K562 (cell line): Measurements from ENCODE around the gene HDAC1. TPM values are rescaled to one million over a fixed set of nuclear protein-coding genes. Genes with fewer than 3 reads are reported as not detected.

ENCODE experiments used
- ATAC-seq: fragments of 200-7000 bp; cut with Tn5 transposase; 3 replicates; pipeline ENCODE4 v1.9.1; 2020; ENCODE audit warnings: moderate library complexity
- BruUV-seq: library from RNA; stranded (reverse); fragments of 400-500 nt; replicated peaks from 2 replicates; lab custom pipeline; 2021; lab: Mats Ljungman, UMichigan
- CTCF ChIA-PET: fragments of 300-600 bp; formaldehyde crosslinking; extraction: SDS; loops from one replicate; lab custom pipeline; 2021; ENCODE audit warnings: low intra/inter-chr PET ratio; lab: Yijun Ruan, JAX
- POLR2A ChIA-PET: fragments of 300-600, 350-650 bp; sonication (Branson Sonifier 250); formaldehyde crosslinking; extraction: SDS; loops from one replicate; lab custom pipeline; 2021; ENCODE audit warnings: antibody characterized with exemption, inconsistent platforms; lab: Yijun Ruan, JAX
- DNase-seq, 4 experiments: peaks; one replicate each; pipeline versions ENCODE4 v3.0.0 to v3.0.0-alpha.2; 2011 to 2018; ENCODE audit warnings: low spot score in 3 of 4, mixed read lengths in 3 of 4; ENCODE audit errors: extremely low read depth in 1 of 4
- FAIRE-seq: peaks from 2 replicates; lab custom pipeline; 2011; peaks lifted over from hg19 to GRCh38; lab: Jason Lieb, UNC
- H2AFZ ChIP-seq: 2 replicates; pipeline ENCODE4 v1.6.0; 2011; ENCODE audit warnings: low read depth, low read length, control low read depth, inconsistent platforms
- H3K27ac ChIP-seq: fragments of 200-600 bp; 3 replicates; pipeline ENCODE4 v1.8.0; 2011; ENCODE audit warnings: low read depth, mild to moderate bottlenecking, control low read depth, inconsistent platforms, low read length, moderate library complexity, mixed read lengths; ENCODE audit errors: extremely low read depth
- H3K27me3 ChIP-seq, 2 experiments: fragments of 300-600 bp in 1 of 2; 2 replicates in 1 of 2; 3 replicates in 1 of 2; pipeline versions ENCODE4 v1.6.0 to v1.8.0; 2011; ENCODE audit warnings: inconsistent platforms in 2 of 2, low read length in 2 of 2, mild to moderate bottlenecking in 1 of 2, mixed read lengths in 1 of 2, moderate library complexity in 1 of 2; ENCODE audit not compliant: control insufficient read depth in 2 of 2, insufficient read depth in 2 of 2
- H3K36me3 ChIP-seq: fragments of 300-600 bp; 3 replicates; pipeline ENCODE4 v1.8.0; 2011; ENCODE audit warnings: mild to moderate bottlenecking, low read length, inconsistent platforms; ENCODE audit not compliant: control insufficient read depth, insufficient read depth
- H3K4me1 ChIP-seq, 2 experiments: fragments of 200-600 bp in 1 of 2; replicated peaks in 1 of 2; 2 replicates in 1 of 2; 3 replicates in 1 of 2; pipeline versions ENCODE4 v1.5.1 to v1.8.0; 2011; ENCODE audit warnings: inconsistent platforms in 2 of 2, low read length in 2 of 2, mild to moderate bottlenecking in 1 of 2, mixed read lengths in 1 of 2, moderate library complexity in 1 of 2; ENCODE audit not compliant: control insufficient read depth in 2 of 2, insufficient read depth in 2 of 2
- H3K4me2 ChIP-seq: 2 replicates; pipeline ENCODE4 v1.6.1; 2011; ENCODE audit warnings: low read length, control low read depth, inconsistent platforms, mixed read lengths; ENCODE audit not compliant: insufficient read depth
- H3K4me3 ChIP-seq: fragments of 200-600 bp; sonication (generic), shearing (Covaris generic); 2 replicates; pipeline ENCODE4 v1.5.1; 2016; ENCODE audit warnings: control low read depth, inconsistent platforms
- H3K79me2 ChIP-seq: fragments of 200-600 bp; 3 replicates; pipeline ENCODE4 v1.8.0; 2011; ENCODE audit warnings: low read length, inconsistent platforms; ENCODE audit not compliant: control insufficient read depth, insufficient read depth
- H3K9ac ChIP-seq, 2 experiments: 2 replicates each; pipeline versions ENCODE4 v1.6.0 to v1.6.1; 2011; ENCODE audit warnings: low read depth in 2 of 2, low read length in 2 of 2, control low read depth in 1 of 2, inconsistent platforms in 1 of 2, mild to moderate bottlenecking in 1 of 2, mixed read lengths in 1 of 2; ENCODE audit not compliant: insufficient read depth in 1 of 2
- H3K9me1 ChIP-seq: one replicate; pipeline ENCODE4 v1.6.0; 2011; ENCODE audit warnings: inconsistent platforms, mild to moderate bottlenecking, low read length, moderate library complexity; ENCODE audit not compliant: control insufficient read depth, insufficient read depth
- H3K9me3 ChIP-seq: replicated peaks from 2 replicates; pipeline ENCODE4 v1.5.1; 2011; ENCODE audit warnings: low read depth, low read length, inconsistent platforms; ENCODE audit not compliant: control insufficient read depth, insufficient read depth
- H4K20me1 ChIP-seq: replicated peaks from 2 replicates; pipeline ENCODE4 v1.6.1; 2011; ENCODE audit warnings: low read length, inconsistent platforms, mixed read lengths; ENCODE audit not compliant: control insufficient read depth, insufficient read depth
- GABPA ChIP-seq: fragments of 200-800 bp; sonication (Bioruptor generic); conservative IDR thresholded peaks from 2 replicates; pipeline ENCODE4 v1.6.1; 2016; ENCODE audit warnings: low read depth, missing genetic modification characterization, missing compliant biosample characterization
- WGBS: fragments of 100-300 bp; shearing (Covaris generic); methylation state at CpG from one replicate; pipeline ENCODE4 v1.1.6; 2016; ENCODE audit warnings: low coverage, mixed read lengths; ENCODE audit not compliant: insufficient coverage; ENCODE audit errors: missing lambda C conversion rate; 5-methylcytosine and 5-hydroxymethylcytosine counted together
- in situ Hi-C: fragments of 300-500 bp; cut with MboI; formaldehyde crosslinking; loops from 4 replicates; pipeline ENCODE4 v1.15.0; 2018; ENCODE audit warnings: inconsistent platforms, mixed read lengths
- intact Hi-C: fragments of 100-400 bp; cut with micrococcal nuclease; formaldehyde crosslinking; loops from 2 replicates; pipeline ENCODE4 v1.14.2; 2022
- polyA plus RNA-seq, 8 experiments: library from polyadenylated mRNA; depleted of rRNA in 4 of 8; stranded (reverse) in 5 of 8; unstranded in 3 of 8; fragments of >200 nt; fragmentation: Nextera tagmentation in 2 of 8; fragmentation: Illumina TruSeq in 1 of 8; extraction: Ambion mirVana in 2 of 8; extraction: Trizol in 1 of 8; gene quantifications; 2 replicates each; pipeline versions ENCODE4 v1.2.1 to v1.2.3, GENCODE V29; 2011 to 2014; ENCODE audit warnings: inconsistent platforms in 1 of 8, missing spikeins in 1 of 8
- total RNA-seq, 7 experiments: library from RNA; depleted of rRNA in 6 of 7; stranded (reverse); fragments of >200 nt in 6 of 7; fragmentation: Illumina TruSeq in 2 of 7; extraction: Trizol in 2 of 7; gene quantifications; 2 replicates each; pipeline versions ENCODE4 v1.2.1 to v1.2.3, GENCODE V29; 2011 to 2021; ENCODE audit warnings: low replicate concordance in 1 of 7
- TF ChIP-seq, protein P1 (sequence below): sonication (generic); formaldehyde crosslinking; IDR thresholded peaks from 2 replicates; pipeline ENCODE4 v1.8.1; 2023; ENCODE audit warnings: mild to moderate bottlenecking, missing genetic modification reagents, moderate library complexity

Gene HDAC1
- total and polyA plus RNA-seq, 9 of the 15 experiments (the other 6 are each of a cell fraction or from before 2014, with no cell fraction given): 169 to 384 (median 193) TPM

DNA sequence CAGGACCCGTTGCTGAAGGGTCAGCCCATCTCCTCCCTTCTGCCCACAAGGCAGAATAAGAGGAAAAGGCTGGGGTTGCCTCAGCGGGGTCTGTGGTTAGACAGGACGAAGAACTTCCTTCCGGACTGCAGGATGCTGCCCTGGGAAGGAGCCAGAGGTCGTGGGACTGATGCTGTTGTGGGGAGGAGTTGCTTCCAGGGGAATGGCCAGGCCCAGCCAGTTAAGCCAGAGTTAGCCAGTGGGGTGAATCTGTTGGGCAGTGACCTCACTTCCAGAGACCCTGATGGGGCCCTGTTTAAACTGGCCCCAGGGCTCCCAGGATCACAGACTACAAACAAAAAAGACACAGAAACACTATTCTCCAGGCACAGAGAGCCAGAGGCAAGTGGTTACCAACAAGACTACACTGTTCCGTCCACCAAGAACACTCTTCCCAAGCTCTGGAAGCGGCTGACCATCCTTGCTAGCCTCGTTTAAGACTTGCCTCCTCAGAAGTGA is 57.4 kb downstream of the HDAC1 start:
- Histone ChIP-seq H3K9me3 (no peaks in the 10 kb centered on the region; the same call in 1 of the 2 replicates), H3K9ac (peak overlapping the region in 1 of 2 experiments; percentile 23; a peak in 2 of 4 replicates), H4K20me1 (no peaks in the 10 kb centered on the region), H2AFZ (no peak overlapping the region), H3K36me3 (peaks cover 7% of the 10 kb centered on the region; the same call in 1 of the 3 replicates), H3K4me3 (no peak overlapping the region), H3K4me2 (no peak overlapping the region), H3K27me3 (no peaks in the 10 kb centered on the region), H3K79me2 (peaks cover 12% of the 10 kb centered on the region; the same call in 2 of the 3 replicates), H3K4me1 (peaks cover 46 to 61% of the 10 kb centered on the region in 2 experiments), H3K27ac (no peak overlapping the region), H3K9me1 (no peaks in the 10 kb centered on the region)
- DNase-seq (no peak), FAIRE-seq (no peak), ATAC-seq (no peak)
- TF ChIP-seq, protein P1, sequence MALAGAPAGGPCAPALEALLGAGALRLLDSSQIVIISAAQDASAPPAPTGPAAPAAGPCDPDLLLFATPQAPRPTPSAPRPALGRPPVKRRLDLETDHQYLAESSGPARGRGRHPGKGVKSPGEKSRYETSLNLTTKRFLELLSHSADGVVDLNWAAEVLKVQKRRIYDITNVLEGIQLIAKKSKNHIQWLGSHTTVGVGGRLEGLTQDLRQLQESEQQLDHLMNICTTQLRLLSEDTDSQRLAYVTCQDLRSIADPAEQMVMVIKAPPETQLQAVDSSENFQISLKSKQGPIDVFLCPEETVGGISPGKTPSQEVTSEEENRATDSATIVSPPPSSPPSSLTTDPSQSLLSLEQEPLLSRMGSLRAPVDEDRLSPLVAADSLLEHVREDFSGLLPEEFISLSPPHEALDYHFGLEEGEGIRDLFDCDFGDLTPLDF (CRISPR knock-in tag): no peak
- 0 out of 2 replicates have a peak, but pooled peaks have one; percentile 10 for TF ChIP-seq GABPA
- in situ Hi-C loops (no loop called here), intact Hi-C loops (no loop called here)
- POLR2A ChIA-PET: interaction anchor here (1.0 to 5.2 kb wide), 2 partner anchors 13 to 23 kb away, joined by 4 to 59 read pairs; partner anchors contain the start of gene MARCKSL1
- 60% methylated on average over 8 of the region's 8 CpGs for WGBS
- BruUV-seq: no TSS peak
- CTCF ChIA-PET: no interaction called here
